ENCODE data around the gene CACNG1.

CACNG1 gene

GRCh38 chr17:67003231-67003630 lies 41.1 kb upstream of the CACNG1 start:
- no peak overlapping the region for H3K14ac ChIP-seq (ENCODE audit: low read length in 2 of 2)
- H3K4me2 ChIP-seq (ENCODE audit: low read length, poor library complexity, severe bottlenecking) = no peak overlapping the region
- H2BK12ac ChIP-seq (ENCODE audit: low read length in 2 of 2) = no peak overlapping the region
- H2BK15ac ChIP-seq (ENCODE audit: low read depth, poor library complexity, severe bottlenecking) = no peak overlapping the region
- H3K27ac ChIP-seq (ENCODE audit: low read length, poor library complexity, severe bottlenecking) = no peak overlapping the region
- no peak overlapping the region for H4K8ac ChIP-seq (ENCODE audit: low read length)
- H3K36me3 ChIP-seq (ENCODE audit: control insufficient read depth in 1 of 2, insufficient read depth in 2 of 2, low read depth in 1 of 2, low read length in 2 of 2) = no peaks in the 10 kb centered on the region
- H2BK5ac ChIP-seq (ENCODE audit: low read depth, low read length, poor library complexity, severe bottlenecking) = no peak overlapping the region
- H2AFZ ChIP-seq (ENCODE audit: low read depth, low read length) = no peak overlapping the region
- H2BK120ac ChIP-seq (ENCODE audit: low read depth, low read length) = no peak overlapping the region
- DNase-seq = no peak
- peaks cover 45 to 62% of the 10 kb centered on the region in 2 experiments for H3K27me3 ChIP-seq (ENCODE audit: control insufficient read depth in 1 of 2, insufficient read depth in 1 of 2, low read length in 2 of 2)
- H2AK5ac ChIP-seq (ENCODE audit: low read length, severe bottlenecking) = no peak overlapping the region
- whole genome bisulfite sequencing = 89% methylated on average over 2 of the region's 2 CpGs
- no peak overlapping the region for H3K18ac ChIP-seq (ENCODE audit: low read depth in 1 of 2, low read length in 2 of 2)
- H3K4me3 ChIP-seq (ENCODE audit: insufficient read depth in 1 of 2, low read depth in 1 of 2, low read length in 2 of 2) = no peak overlapping the region
- no peaks in the 10 kb centered on the region for H3K79me1 ChIP-seq (replicated peaks; ENCODE audit: low read length, poor library complexity, severe bottlenecking)
- H4K91ac ChIP-seq (ENCODE audit: low read length) = no peak overlapping the region
- H3K4ac ChIP-seq (ENCODE audit: low read depth in 1 of 2, low read length in 2 of 2) = no peak overlapping the region
- H3K23ac ChIP-seq (ENCODE audit: low read length in 2 of 2) = no peak overlapping the region
- H3K4me1 ChIP-seq (ENCODE audit: control insufficient read depth, insufficient read depth, low read depth, low read length) = no peaks in the 10 kb centered on the region
- H3K9ac ChIP-seq (ENCODE audit: low read length) = no peak overlapping the region
- peaks cover 6% of the 10 kb centered on the region for H3K9me3 ChIP-seq (ENCODE audit: control insufficient read depth, low read length)

- peaks cover 6% of the 10 kb centered on the region for H3K9me3 ChIP-seq (ENCODE audit: control insufficient read depth, low read length)
- H2BK12ac ChIP-seq (ENCODE audit: low read length in 2 of 2) = no peak overlapping the region
- H3K23ac ChIP-seq (ENCODE audit: low read length in 2 of 2) = no peak overlapping the region
- no peak overlapping the region for H4K91ac ChIP-seq (ENCODE audit: low read length)
- H3K27ac ChIP-seq (ENCODE audit: low read length, poor library complexity, severe bottlenecking) = no peak overlapping the region
- H3K79me1 ChIP-seq (replicated peaks; ENCODE audit: low read length, poor library complexity, severe bottlenecking) = no peaks in the 10 kb centered on the region
- no peak overlapping the region for H3K4me2 ChIP-seq (ENCODE audit: low read length, poor library complexity, severe bottlenecking)
- H3K4me1 ChIP-seq (ENCODE audit: control insufficient read depth, insufficient read depth, low read depth, low read length) = no peaks in the 10 kb centered on the region
- H2AFZ ChIP-seq (ENCODE audit: low read depth, low read length) = no peak overlapping the region
- no peak overlapping the region for H2BK15ac ChIP-seq (ENCODE audit: low read depth, poor library complexity, severe bottlenecking)
- no peak overlapping the region for H2BK5ac ChIP-seq (ENCODE audit: low read depth, low read length, poor library complexity, severe bottlenecking)
- H3K9ac ChIP-seq (ENCODE audit: low read length) = no peak overlapping the region
- no peak overlapping the region for H2BK120ac ChIP-seq (ENCODE audit: low read depth, low read length)
- H3K14ac ChIP-seq (ENCODE audit: low read length in 2 of 2) = no peak overlapping the region
- no peak for DNase-seq
- no peak overlapping the region for H2AK5ac ChIP-seq (ENCODE audit: low read length, severe bottlenecking)
- H3K4ac ChIP-seq (ENCODE audit: low read depth in 1 of 2, low read length in 2 of 2) = no peak overlapping the region
- no peaks in the 10 kb centered on the region for H3K36me3 ChIP-seq (ENCODE audit: control insufficient read depth in 1 of 2, insufficient read depth in 2 of 2, low read depth in 1 of 2, low read length in 2 of 2)
- H3K18ac ChIP-seq (ENCODE audit: low read depth in 1 of 2, low read length in 2 of 2) = no peak overlapping the region
- no peak overlapping the region for H3K4me3 ChIP-seq (ENCODE audit: insufficient read depth in 1 of 2, low read depth in 1 of 2, low read length in 2 of 2)
- peaks cover 43 to 60% of the 10 kb centered on the region in 2 experiments for H3K27me3 ChIP-seq (ENCODE audit: control insufficient read depth in 1 of 2, insufficient read depth in 1 of 2, low read length in 2 of 2)
- 91% methylated on average over 11 of the region's 11 CpGs for WGBS
- H4K8ac ChIP-seq (ENCODE audit: low read length) = no peak overlapping the region
Measured at GRCh38 chr17:67004181-67004580, 40.2 kb upstream of the CACNG1 start.

- H3K27me3 ChIP-seq (ENCODE audit: control insufficient read depth in 1 of 2, insufficient read depth in 1 of 2, low read length in 2 of 2) = peaks cover 62 to 69% of the 10 kb centered on the region in 2 experiments
- no peak overlapping the region for H3K9ac ChIP-seq (ENCODE audit: low read length)
- H3K4me3 ChIP-seq (ENCODE audit: insufficient read depth in 1 of 2, low read depth in 1 of 2, low read length in 2 of 2) = no peak overlapping the region
- no peak overlapping the region for H3K4me2 ChIP-seq (ENCODE audit: low read length, poor library complexity, severe bottlenecking)
- no peak overlapping the region for H3K18ac ChIP-seq (ENCODE audit: low read depth in 1 of 2, low read length in 2 of 2)
- H3K4ac ChIP-seq (ENCODE audit: low read depth in 1 of 2, low read length in 2 of 2) = no peak overlapping the region
- H3K79me1 ChIP-seq (replicated peaks; ENCODE audit: low read length, poor library complexity, severe bottlenecking) = no peaks in the 10 kb centered on the region
- no peak overlapping the region for H3K27ac ChIP-seq (ENCODE audit: low read length, poor library complexity, severe bottlenecking)
- no peak overlapping the region for H4K91ac ChIP-seq (ENCODE audit: low read length)
- no peak overlapping the region for H4K8ac ChIP-seq (ENCODE audit: low read length)
- H3K9me3 ChIP-seq (ENCODE audit: control insufficient read depth, low read length) = peaks cover 14% of the 10 kb centered on the region
- no peak overlapping the region for H3K14ac ChIP-seq (ENCODE audit: low read length in 2 of 2)
- no peaks in the 10 kb centered on the region for H3K36me3 ChIP-seq (ENCODE audit: control insufficient read depth in 1 of 2, insufficient read depth in 2 of 2, low read depth in 1 of 2, low read length in 2 of 2)
- H2BK120ac ChIP-seq (ENCODE audit: low read depth, low read length) = no peak overlapping the region
- DNase-seq = no peak
- no peak overlapping the region for H3K23ac ChIP-seq (ENCODE audit: low read length in 2 of 2)
- no peak overlapping the region for H2AK5ac ChIP-seq (ENCODE audit: low read length, severe bottlenecking)
- no peak overlapping the region for H2AFZ ChIP-seq (ENCODE audit: low read depth, low read length)
- no peak overlapping the region for H2BK12ac ChIP-seq (ENCODE audit: low read length in 2 of 2)
- no peak overlapping the region for H2BK5ac ChIP-seq (ENCODE audit: low read depth, low read length, poor library complexity, severe bottlenecking)
- H3K4me1 ChIP-seq (ENCODE audit: control insufficient read depth, insufficient read depth, low read depth, low read length) = no peaks in the 10 kb centered on the region
- 85% methylated on average over 4 of the region's 6 CpGs for WGBS
- H2BK15ac ChIP-seq (ENCODE audit: low read depth, poor library complexity, severe bottlenecking) = no peak overlapping the region
Measured at GRCh38 chr17:67007266-67007665, 37.1 kb upstream of the CACNG1 start.

DNA sequence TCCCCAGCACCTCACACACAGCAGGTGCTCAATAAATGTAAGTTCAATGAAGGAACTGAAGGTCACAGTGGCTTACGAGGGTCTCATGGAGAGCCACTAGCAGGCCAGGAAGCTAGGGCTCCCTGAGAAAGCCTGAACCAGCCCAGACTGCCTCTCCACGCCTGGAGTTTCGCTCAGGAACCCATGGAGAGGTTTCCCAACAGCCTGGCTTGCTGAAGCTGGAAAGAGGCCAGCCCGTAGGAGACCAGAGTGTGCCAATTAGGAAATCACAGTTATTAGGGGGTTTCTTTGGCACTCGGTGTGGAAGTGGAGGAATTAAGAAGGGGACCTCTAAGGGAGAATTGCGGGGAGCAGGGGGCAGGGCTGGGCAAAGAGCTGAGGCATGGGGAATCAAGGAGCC lies 36.3 kb upstream of the CACNG1 start:
- Histone ChIP-seq H3K9me3 (ENCODE audit: control insufficient read depth, low read length) (peaks cover 13% of the 10 kb centered on the region), H3K4me2 (ENCODE audit: low read length, poor library complexity, severe bottlenecking) (no peak overlapping the region), H3K4me3 (ENCODE audit: insufficient read depth in 1 of 2, low read depth in 1 of 2, low read length in 2 of 2) (no peak overlapping the region), H2AK5ac (ENCODE audit: low read length, severe bottlenecking) (no peak overlapping the region), H3K36me3 (ENCODE audit: control insufficient read depth in 1 of 2, insufficient read depth in 2 of 2, low read depth in 1 of 2, low read length in 2 of 2) (no peaks in the 10 kb centered on the region), H2BK5ac (ENCODE audit: low read depth, low read length, poor library complexity, severe bottlenecking) (no peak overlapping the region), H3K23ac (ENCODE audit: low read length in 2 of 2) (no peak overlapping the region), H2BK12ac (ENCODE audit: low read length in 2 of 2) (no peak overlapping the region), H2BK120ac (ENCODE audit: low read depth, low read length) (no peak overlapping the region), H2BK15ac (ENCODE audit: low read depth, poor library complexity, severe bottlenecking) (no peak overlapping the region), H3K4me1 (ENCODE audit: control insufficient read depth, insufficient read depth, low read depth, low read length) (no peaks in the 10 kb centered on the region), H3K9ac (ENCODE audit: low read length) (no peak overlapping the region), H3K27me3 (ENCODE audit: control insufficient read depth in 1 of 2, insufficient read depth in 1 of 2, low read length in 2 of 2) (peaks cover 69 to 73% of the 10 kb centered on the region in 2 experiments), H4K8ac (ENCODE audit: low read length) (no peak overlapping the region), H2AFZ (ENCODE audit: low read depth, low read length) (no peak overlapping the region), H3K27ac (ENCODE audit: low read length, poor library complexity, severe bottlenecking) (no peak overlapping the region), H3K4ac (ENCODE audit: low read depth in 1 of 2, low read length in 2 of 2) (no peak overlapping the region), H3K79me1 (replicated peaks; ENCODE audit: low read length, poor library complexity, severe bottlenecking) (no peaks in the 10 kb centered on the region), H3K14ac (ENCODE audit: low read length in 2 of 2) (no peak overlapping the region), H3K18ac (ENCODE audit: low read depth in 1 of 2, low read length in 2 of 2) (no peak overlapping the region), H4K91ac (ENCODE audit: low read length) (no peak overlapping the region)
- WGBS = 81% methylated on average over 6 of the region's 6 CpGs
- no peak for DNase-seq
